Calu3 (cell line): ENCODE measurements around the gene XDH. TPM values are rescaled to one million over a fixed set of nuclear protein-coding genes. Genes with fewer than 3 reads are reported as not detected.

Experiments
- BruUV-seq: library from RNA; stranded (reverse); fragments of 400-500 nt; replicated peaks from 2 replicates; lab custom pipeline; 2021; lab: Mats Ljungman, UMichigan
- CTCF ChIA-PET: fragments of 300-600 bp; sonication (Branson Sonifier 250); formaldehyde crosslinking; loops from one replicate; lab custom pipeline; 2022; ENCODE audit warnings: antibody characterized with exemption; lab: Charles Lee
- DNase-seq: peaks from one replicate; pipeline ENCODE4 v3.0.0; 2022
- H3K27ac Mint-ChIP-seq: one replicate; pipeline ENCODE4 v1.8.0; 2022; ENCODE audit warnings: mixed read lengths; ENCODE audit not compliant: unreplicated experiment
- H3K27me3 Mint-ChIP-seq: one replicate; pipeline ENCODE4 v1.8.0; 2022; ENCODE audit warnings: mixed read lengths; ENCODE audit not compliant: unreplicated experiment
- H3K36me3 Mint-ChIP-seq: one replicate; pipeline ENCODE4 v1.8.0; 2022; ENCODE audit warnings: mild to moderate bottlenecking, moderate library complexity, mixed read lengths; ENCODE audit not compliant: insufficient read depth, unreplicated experiment
- H3K4me1 Mint-ChIP-seq: one replicate; pipeline ENCODE4 v1.8.0; 2022; ENCODE audit warnings: mild to moderate bottlenecking, low read depth, mixed read lengths; ENCODE audit not compliant: unreplicated experiment
- H3K4me3 Mint-ChIP-seq: one replicate; pipeline ENCODE4 v1.8.0; 2022; ENCODE audit warnings: mild to moderate bottlenecking, low read depth, moderate library complexity, mixed read lengths; ENCODE audit not compliant: unreplicated experiment
- H3K9me3 Mint-ChIP-seq: one replicate; pipeline ENCODE4 v1.8.0; 2022; ENCODE audit warnings: low read depth, mixed read lengths; ENCODE audit not compliant: unreplicated experiment
- CTCF ChIP-seq: fragments of 200-600 bp; IDR thresholded peaks from one replicate; pipeline ENCODE4 v1.8.0; 2022; ENCODE audit warnings: antibody characterized with exemption; ENCODE audit not compliant: unreplicated experiment
- intact Hi-C: fragments of 100-400 bp; cut with micrococcal nuclease; formaldehyde crosslinking; loops from one replicate; pipeline ENCODE4 v1.10.0; 2022; ENCODE audit not compliant: unreplicated experiment
- total RNA-seq: library from RNA; stranded (reverse); gene quantifications from 2 replicates; pipeline ENCODE4 v1.2.3, GENCODE V29; 2022

Gene XDH
- total RNA-seq, 1 experiment from 2014 or later: 4.2 TPM

DNA sequence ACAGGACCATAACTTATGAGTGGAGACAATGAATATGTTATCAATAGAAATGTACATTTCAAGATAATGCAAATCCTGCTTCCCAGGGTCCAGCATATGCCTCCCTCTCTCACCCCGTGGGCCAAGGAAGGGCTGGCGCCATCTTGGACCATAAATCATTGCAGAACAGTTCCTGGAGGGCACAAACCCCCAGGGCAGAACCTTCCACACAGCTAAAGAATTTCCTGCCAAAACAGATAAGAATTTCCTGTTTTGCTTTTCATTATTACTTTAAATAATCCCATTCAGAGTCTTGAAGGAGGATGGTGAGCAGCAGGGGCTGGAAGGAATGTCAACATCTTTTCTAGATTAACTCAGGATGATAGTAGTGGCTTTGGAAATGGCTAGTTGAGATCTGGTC is 126.9 kb downstream of the XDH start:
- Mint-ChIP-seq H3K4me3 (no peak overlapping the region), H3K4me1 (peaks cover 18% of the 10 kb centered on the region), H3K27ac (no peak overlapping the region), H3K27me3 (no peaks in the 10 kb centered on the region), H3K36me3 (no peaks in the 10 kb centered on the region), H3K9me3 (peaks cover 3% of the 10 kb centered on the region)
- CTCF ChIA-PET: no interaction called here
- TF ChIP-seq CTCF: no peak
- intact Hi-C loops: no loop called here
- BruUV-seq: no TSS peak
- no peak for DNase-seq

DNA sequence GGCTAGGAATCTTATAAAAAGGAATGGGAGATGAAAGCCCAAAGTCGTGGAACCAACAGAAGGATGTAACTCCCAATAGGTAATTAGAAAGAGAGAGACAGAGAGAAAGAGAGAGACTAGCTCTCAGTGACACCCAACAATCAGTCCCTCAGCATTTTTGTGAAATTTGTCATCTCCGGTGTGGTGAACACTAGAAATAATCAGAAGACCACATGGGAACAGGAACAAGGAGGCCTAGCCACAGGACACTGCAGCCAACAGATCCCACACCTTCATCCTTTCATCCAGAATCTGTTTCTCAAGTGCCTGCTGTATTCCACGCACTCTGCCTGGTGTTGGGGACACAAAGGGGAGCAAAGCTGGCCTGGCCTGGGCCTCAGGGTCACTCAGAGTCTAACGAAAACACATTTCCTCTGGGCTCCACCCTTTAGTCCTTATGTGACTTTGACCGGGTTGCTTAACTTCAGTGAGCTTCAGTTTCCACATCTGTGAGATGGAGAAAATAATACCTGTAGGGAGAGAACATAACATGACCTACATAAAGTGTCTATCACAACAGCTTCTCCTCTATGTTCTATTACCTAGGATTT is 127.5 kb downstream of the XDH start:
- H3K4me1 Mint-ChIP-seq: peaks cover 18% of the 10 kb centered on the region
- no peaks in the 10 kb centered on the region for H3K27me3 Mint-ChIP-seq
- no TSS peak for BruUV-seq
- no peak for TF ChIP-seq CTCF
- CTCF ChIA-PET: no interaction called here
- intact Hi-C loops: no loop called here
- no peaks in the 10 kb centered on the region for H3K36me3 Mint-ChIP-seq
- no peak for DNase-seq
- H3K9me3 Mint-ChIP-seq: peaks cover 3% of the 10 kb centered on the region
- H3K4me3 Mint-ChIP-seq: no peak overlapping the region
- H3K27ac Mint-ChIP-seq: no peak overlapping the region

DNA sequence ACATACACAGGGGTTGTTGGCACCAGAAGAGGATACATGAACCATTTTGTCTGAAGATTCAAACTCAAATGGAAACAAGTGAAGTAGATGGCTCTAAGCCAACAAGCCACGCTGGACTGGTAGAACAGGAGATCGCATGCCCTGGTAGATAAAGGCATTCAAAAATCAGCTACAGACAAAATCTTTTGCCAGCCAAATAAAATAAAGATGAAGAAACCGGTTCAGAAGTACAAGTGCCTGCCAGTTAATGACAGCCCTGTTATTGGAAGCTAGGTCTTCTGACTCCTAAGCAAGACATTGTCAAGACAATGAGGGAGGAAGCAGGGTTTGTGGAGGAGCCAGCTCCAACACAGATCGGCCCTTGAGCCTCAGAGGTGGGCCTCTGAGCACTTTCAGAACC is 128.3 kb downstream of the XDH start:
- intact Hi-C loops: no loop called here
- no peak for DNase-seq
- H3K4me1 Mint-ChIP-seq: peaks cover 18% of the 10 kb centered on the region
- peaks cover 3% of the 10 kb centered on the region for H3K9me3 Mint-ChIP-seq
- H3K36me3 Mint-ChIP-seq: no peaks in the 10 kb centered on the region
- CTCF ChIA-PET: interaction anchor here (0.6 kb wide), 1 partner anchor 1310 kb away, joined by 3 read pairs; no protein-coding TSS in a partner anchor
- no peak overlapping the region for H3K4me3 Mint-ChIP-seq
- no peaks in the 10 kb centered on the region for H3K27me3 Mint-ChIP-seq
- H3K27ac Mint-ChIP-seq: no peak overlapping the region
- no TSS peak for BruUV-seq
- no peak for TF ChIP-seq CTCF

Other genes starting within 250 kb of the XDH start
- gene CAPN14, start 197.2 kb downstream of the XDH start, total RNA-seq: 0.35 and 0.42 TPM in 2 replicates
- gene EHD3, start 180.6 kb downstream of the XDH start, total RNA-seq: 1.7 and 2.2 TPM in 2 replicates
- not detected in 2 replicates for gene SRD5A2, start 166.2 kb upstream of the XDH start, total RNA-seq